ENCODE measurements around the gene DHX15. TPM values are rescaled to one million over a fixed set of nuclear protein-coding genes. Genes with fewer than 3 reads are reported as not detected.
A peak's percentile ranks its signal among the peaks of the same experiment; 100 is the strongest.

Gene DHX15
- total RNA-seq (2014; rRNA removed; shearing (Covaris generic)): 188 and 203 TPM in 2 replicates
- 99.2 and 116 TPM in 2 replicates for polyA plus RNA-seq (2015; cell fraction: cytosol; rRNA removed)
- polyA plus RNA-seq (2015; cell fraction: nucleus; rRNA removed): 745 and 777 TPM in 2 replicates

DNA sequence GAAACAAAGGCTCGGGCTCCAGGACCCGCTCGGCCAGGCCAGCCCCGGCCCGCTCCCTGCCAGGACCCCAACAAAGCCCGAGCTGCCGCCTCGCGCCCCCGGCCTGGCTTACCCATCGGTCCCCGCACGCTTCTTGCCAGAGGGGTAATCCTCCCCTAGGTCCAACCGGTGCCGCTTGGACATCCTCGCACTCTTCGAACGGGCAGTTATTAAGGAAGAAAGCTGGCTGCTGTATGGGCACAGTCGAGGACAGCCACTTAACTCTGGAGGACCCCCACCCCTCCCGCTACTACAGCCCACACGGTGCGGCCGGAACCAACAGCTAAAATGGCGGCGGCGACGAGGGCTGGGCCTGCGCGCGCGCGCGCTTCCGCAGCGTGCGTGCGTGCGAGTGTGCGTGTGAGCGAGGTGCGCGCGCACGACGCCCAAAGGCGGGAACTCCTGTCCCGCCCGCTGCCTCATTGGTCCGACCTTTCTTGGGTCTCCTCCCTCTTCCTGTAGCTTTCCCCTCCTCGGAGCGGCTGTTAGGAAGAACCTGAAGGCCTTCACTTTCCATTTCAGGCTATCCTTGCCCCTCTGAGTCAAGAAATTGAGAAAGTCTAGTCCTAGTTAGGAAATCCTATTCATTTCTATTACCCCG, at the start of gene DHX15:
Gene DHX15 (minus strand): TSS at position 344 of the 640 bp plus-strand sequence. CDS start 161 bp downstream, at position 183.
- DNase-seq (ENCODE audit: low read depth, low spot score): peak; percentile 95
- in situ Hi-C loops (cut with HindIII; ENCODE audit: low pct_unique_long_range_greater_than_20kb, low sequenced_read_pairs): no loop called here

DNA sequence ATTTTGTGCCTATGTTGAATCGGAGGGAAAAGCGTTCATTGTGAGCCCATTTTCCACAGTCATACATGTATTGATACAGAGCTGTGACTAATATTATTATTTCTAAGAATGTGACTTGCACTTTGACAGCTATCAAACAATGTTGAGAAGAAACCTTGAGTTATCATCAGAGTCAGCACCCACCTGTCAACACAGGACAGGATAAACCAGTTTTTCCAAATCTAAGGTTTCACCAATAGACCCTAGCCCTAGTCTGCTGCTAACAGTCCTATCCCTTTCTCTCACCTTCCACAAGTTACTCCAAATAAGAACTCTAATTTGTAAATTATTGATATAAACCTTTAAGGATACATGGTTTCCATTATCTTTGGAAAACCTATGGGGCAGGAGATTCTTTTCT, 47.7 kb upstream of the DHX15 start:
- in situ Hi-C loops (cut with HindIII; ENCODE audit: low pct_unique_long_range_greater_than_20kb, low sequenced_read_pairs): no loop called here

DNA sequence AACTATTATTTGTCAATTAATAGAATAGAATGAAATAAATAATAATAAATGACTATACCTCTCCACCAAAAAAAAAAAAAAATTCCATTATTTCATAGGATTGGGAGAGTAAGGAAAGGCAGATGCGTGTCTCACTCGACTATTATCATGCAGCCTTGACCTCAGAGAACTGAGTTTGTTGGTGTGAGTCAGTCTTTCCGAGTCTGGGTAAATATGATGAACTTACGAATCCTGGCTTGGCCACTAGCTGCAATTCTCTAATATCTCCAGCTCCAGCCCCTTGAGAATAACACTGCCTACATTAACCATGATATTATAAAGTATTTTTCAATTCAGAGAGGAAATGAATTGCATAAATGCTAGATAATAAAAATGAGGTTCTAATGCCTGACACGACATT, 46.6 kb upstream of the DHX15 start:
- no peak for DNase-seq (ENCODE audit: low read depth, low spot score)
- in situ Hi-C loops (cut with HindIII; ENCODE audit: low pct_unique_long_range_greater_than_20kb, low sequenced_read_pairs): no loop called here

More for the DNA sequence above, 47.7 kb upstream of the DHX15 start:
- DNase-seq (ENCODE audit: low read depth, low spot score): no peak

DNA sequence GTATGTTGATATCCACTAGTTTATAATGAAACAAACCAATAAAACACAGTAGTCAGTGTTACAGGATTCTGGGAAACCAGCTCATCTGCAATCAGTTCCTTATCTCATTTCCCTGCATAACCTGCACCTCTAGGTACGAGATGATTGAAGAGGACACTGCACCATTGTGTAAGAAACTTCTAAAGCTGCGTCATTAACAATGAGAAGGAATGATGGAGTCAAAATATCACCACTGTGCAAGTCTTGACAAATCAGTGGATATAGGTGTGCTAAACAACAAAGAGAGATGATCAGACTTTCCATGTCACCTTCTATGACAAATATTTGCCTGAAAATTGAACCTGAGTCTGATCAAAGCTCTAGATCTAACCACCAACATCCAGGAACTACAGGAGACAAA, 40.7 kb upstream of the DHX15 start:
- in situ Hi-C loops (cut with HindIII; ENCODE audit: low pct_unique_long_range_greater_than_20kb, low sequenced_read_pairs): no loop called here
- no peak for DNase-seq (ENCODE audit: low read depth, low spot score)

DNA sequence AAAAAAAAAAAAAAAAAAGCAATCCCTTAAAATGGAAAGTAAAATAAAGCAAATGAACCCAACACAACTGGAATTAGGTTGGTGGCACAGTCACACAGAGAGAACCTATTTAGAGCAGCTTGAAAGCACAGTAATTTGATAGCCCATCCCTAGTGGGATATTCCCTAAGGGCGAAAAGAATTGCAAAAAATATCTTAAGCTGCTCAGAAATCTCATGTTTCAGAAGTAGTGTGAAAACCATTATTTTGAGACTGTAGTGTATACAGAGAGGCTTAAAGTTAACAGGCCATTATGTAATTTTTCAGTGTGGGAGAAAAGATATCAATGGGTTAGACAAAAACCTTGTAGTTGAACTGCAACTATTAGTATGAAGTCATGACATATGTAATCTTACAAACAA, 40.0 kb upstream of the DHX15 start:
- no peak for DNase-seq (ENCODE audit: low read depth, low spot score)
- in situ Hi-C loops (cut with HindIII; ENCODE audit: low pct_unique_long_range_greater_than_20kb, low sequenced_read_pairs): no loop called here

DNA sequence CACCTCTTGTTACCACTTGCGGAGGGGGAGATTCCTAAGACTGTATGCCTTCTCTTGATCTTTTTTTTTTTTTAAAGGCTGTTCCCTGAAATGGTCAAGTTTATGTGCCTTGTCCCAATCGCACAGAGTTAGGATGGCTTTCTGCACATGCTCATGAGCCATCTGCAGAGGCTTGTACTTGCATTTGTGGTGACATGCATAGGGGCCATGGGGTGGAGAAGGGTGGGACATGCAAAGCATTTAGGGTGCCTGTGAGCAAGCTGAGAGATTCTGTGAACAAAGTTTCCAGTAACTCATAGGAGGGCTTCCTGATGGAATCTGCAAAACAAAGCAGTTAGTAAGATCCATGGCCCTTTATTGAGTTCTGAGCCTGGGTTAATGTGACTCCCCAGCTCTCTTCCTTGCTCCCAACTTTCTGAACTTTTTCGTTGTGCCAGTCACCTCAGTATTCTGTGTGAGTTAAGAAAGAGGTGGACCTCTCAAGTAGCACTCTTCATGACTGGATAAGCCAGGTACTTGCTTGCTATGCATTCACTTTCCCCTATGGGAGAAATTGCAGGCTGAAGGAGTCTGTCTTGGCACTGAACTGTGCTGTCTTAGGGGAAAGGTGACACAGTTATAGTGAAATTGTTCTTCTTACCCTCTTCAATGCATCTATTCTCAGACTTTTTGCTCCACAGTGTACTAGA, 37.9 kb upstream of the DHX15 start:
- in situ Hi-C loops (cut with HindIII; ENCODE audit: low pct_unique_long_range_greater_than_20kb, low sequenced_read_pairs): no loop called here
- no peak for DNase-seq (ENCODE audit: low read depth, low spot score)

DNA sequence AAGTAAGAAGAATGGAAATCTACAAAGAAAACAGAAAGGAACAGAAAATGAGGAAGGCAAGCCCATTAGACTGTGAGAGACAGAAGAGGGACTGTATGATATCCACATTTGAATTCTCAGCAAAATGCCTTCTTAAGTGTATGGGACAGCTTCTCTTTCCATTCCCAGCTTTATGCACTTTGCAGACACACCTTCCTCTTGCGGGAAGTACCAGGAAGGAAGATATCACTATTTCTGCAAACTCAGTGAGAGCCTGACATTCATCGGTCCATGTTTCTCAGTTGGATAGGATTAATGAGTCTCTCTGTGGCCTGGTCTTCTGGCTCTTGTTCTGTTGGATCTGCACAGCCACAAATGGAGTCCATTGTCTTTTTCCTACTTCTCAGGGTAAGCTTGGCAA, 31.6 kb upstream of the DHX15 start:
- in situ Hi-C loops (cut with HindIII; ENCODE audit: low pct_unique_long_range_greater_than_20kb, low sequenced_read_pairs): no loop called here
- no peak for DNase-seq (ENCODE audit: low read depth, low spot score)

DNA sequence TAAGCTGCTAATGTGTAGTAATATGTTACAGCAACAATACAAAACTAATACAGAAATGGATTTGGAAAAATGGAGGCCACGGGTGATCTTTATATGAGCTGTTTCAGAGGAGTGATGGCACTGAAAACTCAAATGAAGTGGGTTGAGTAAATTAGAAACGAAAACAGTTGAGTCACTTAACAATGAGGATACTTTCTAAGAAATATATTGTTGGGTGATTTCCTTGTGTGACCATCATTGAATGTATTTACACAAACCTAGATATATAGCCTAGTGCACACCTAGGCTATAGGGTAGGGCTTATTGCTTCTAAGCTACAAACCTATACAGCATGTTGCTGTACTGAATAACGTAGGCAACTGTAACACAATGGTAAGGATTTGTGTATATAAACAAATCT, 30.5 kb upstream of the DHX15 start:
- in situ Hi-C loops (cut with HindIII; ENCODE audit: low pct_unique_long_range_greater_than_20kb, low sequenced_read_pairs): no loop called here
- no peak for DNase-seq (ENCODE audit: low read depth, low spot score)

DNA sequence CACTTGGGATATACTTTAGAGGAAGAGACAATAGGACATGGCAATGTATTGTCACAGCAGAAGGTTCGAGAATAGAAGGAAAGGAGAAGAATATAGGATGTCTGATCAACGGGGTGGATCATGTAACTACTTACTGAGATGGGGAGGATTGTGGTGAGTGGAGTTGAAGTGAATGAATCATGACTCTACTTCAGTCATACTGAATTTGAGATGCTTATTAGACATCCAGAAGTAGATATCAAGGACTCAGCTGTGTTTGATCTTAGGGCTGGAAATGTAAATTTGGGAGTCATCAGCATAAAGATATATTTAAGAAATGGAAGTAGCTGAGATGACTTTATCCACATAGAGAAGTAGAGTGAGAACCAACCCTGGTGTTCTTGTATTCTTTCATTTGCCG, 29.1 kb upstream of the DHX15 start:
- DNase-seq (ENCODE audit: low read depth, low spot score): no peak
- in situ Hi-C loops (cut with HindIII; ENCODE audit: low pct_unique_long_range_greater_than_20kb, low sequenced_read_pairs): no loop called here

DNA sequence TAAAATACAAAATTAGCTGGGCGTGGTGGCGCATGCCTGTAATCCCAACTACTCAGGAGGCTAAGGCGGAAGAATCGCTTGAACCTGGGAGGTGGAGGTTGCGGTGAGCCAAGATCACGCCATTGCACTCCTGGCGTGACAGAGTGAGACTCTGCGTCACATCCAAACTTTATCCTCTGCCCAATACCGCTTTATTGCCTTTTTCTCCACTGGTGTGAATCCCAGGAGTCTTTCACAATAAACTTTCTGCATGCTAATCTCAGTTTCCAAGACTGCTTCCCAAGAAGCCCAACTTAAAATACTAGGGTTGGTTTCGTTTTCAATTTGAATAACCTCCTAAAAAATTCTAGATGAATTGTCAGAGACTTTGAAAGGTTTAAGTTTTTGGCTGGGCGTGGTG, 27.2 kb upstream of the DHX15 start:
- no peak for DNase-seq (ENCODE audit: low read depth, low spot score)
- in situ Hi-C loops (cut with HindIII; ENCODE audit: low pct_unique_long_range_greater_than_20kb, low sequenced_read_pairs): no loop called here

DNA sequence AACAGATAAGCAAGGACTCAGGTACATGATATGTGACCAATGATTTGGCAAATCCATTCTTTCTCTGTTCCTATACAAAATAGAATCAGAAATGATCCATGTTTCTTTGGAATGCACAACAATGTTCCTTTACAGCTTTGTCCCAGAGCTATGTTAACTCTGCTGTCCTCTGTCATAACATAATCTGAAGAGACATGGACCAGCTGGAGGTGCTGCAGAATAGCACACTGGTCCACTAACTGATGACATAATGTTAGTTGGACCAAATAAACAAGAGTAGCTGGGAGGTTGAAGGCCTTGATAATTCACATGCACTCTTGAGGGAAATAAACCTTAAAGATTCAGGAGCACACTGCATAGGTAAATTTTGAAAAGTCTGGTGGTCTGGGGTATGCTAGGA, 23.0 kb upstream of the DHX15 start:
- DNase-seq (ENCODE audit: low read depth, low spot score): no peak
- in situ Hi-C loops (cut with HindIII; ENCODE audit: low pct_unique_long_range_greater_than_20kb, low sequenced_read_pairs): no loop called here

DNA sequence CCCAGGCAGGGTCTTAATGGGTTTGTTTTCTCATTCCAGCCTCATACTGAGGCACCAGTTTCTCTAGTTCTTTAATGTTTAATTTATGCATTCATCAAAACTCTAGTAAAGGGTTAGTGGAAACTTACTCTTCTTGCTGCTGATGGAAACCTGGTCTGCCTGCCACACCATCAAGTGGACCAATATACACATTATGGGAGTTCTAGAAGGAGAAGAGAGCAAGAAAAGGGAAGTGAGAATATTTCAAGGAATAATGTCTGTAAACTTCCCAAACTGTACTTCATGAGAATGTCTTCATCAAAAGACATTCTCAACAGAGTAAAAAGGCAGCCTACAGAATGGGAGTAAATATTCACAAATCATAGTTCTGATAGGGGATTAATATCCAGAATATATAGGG, 20.9 kb upstream of the DHX15 start:
- DNase-seq (ENCODE audit: low read depth, low spot score): no peak
- in situ Hi-C loops (cut with HindIII; ENCODE audit: low pct_unique_long_range_greater_than_20kb, low sequenced_read_pairs): no loop called here

DNA sequence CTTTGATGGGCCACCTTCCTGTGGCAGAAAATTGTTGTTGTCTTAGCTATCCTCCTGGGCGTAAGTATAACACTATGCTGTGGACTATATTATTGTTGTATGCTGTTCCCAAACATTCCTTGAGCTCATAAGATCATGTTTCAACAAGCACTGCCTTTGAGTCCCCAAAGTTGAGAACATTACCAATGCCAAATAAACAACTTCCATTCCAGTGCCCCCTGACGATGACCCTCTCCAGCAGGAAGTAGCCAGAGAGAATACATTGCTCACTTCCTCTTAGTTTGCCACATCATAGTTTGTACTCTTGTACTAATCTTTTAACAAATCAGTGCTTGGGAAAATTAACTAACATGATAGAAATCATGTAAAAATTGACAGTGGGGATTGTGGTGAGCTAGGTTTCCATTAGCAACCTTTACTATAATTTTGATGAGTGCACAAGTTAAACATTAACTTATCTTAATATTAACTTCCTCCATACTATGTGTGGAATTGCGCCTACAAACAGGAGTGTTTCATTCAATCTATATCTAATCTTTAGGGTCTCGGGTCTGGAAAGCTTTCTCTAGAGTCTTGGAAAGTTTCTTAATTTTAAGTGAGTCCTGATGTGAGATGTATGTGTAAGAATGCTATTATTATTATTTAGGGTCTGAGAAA, 20.3 kb upstream of the DHX15 start:
- in situ Hi-C loops (cut with HindIII; ENCODE audit: low pct_unique_long_range_greater_than_20kb, low sequenced_read_pairs): no loop called here
- DNase-seq (ENCODE audit: low read depth, low spot score): no peak

DNA sequence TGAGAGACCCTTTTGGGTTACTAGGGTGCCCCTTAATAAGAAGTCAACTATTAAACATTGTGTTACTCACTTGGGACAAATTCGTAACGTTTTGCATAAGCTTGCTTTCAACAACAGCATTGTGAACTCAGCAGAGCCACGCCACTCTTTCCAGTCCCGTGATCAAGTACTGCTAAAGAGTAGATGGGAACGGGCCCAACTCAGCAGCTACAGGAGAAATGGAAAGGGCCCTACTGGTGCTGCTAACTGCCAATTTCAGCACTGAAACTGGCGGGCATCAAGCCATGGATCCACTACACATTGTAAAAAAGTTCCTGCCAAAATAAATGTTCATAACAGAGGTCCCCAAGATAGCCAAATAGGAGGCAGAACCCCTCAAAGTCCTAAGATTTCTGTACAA, 19.0 kb upstream of the DHX15 start:
- in situ Hi-C loops (cut with HindIII; ENCODE audit: low pct_unique_long_range_greater_than_20kb, low sequenced_read_pairs): no loop called here
- no peak for DNase-seq (ENCODE audit: low read depth, low spot score)

DNA sequence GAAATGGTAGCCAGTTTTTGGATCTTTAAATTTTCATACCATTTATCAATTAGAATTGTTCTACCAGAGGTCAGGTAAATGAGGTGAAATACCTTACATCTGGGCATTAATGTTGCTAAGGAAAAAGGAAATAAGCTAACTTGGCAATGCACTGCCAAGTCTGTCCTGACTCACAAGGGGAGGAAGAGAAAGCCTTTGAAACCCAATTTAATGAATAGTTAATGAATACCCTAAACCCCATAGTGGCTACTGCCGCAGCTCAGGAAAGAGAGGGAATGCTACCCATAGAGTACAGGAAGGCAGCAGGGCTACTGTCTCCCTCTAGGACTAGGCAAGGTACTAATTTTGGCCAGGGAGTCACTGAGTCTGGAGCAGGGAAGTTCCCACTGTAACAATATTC, 16.8 kb upstream of the DHX15 start:
- in situ Hi-C loops (cut with HindIII; ENCODE audit: low pct_unique_long_range_greater_than_20kb, low sequenced_read_pairs): no loop called here
- no peak for DNase-seq (ENCODE audit: low read depth, low spot score)

DNA sequence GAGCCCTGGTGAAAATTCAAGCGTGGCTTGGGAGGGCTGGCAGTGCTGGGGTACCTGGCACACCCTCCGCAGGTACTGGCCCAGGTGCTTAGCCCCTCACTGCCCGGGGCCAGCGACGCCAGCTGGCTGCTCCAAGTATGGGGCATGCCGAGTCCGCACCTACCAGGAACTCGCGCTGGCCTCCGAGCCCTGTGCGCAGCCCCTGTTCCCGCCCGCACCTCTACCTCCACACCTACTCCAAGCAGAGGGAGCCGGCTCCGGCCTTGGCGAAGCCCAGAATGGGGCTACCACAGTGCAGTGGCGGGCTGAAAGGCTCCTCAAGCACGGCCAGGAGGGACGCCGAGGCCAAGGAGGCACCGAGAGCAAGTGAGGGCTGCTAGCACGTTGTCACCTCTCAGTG, 14.9 kb upstream of the DHX15 start:
- in situ Hi-C loops (cut with HindIII; ENCODE audit: low pct_unique_long_range_greater_than_20kb, low sequenced_read_pairs): no loop called here
- no peak for DNase-seq (ENCODE audit: low read depth, low spot score)

DNA sequence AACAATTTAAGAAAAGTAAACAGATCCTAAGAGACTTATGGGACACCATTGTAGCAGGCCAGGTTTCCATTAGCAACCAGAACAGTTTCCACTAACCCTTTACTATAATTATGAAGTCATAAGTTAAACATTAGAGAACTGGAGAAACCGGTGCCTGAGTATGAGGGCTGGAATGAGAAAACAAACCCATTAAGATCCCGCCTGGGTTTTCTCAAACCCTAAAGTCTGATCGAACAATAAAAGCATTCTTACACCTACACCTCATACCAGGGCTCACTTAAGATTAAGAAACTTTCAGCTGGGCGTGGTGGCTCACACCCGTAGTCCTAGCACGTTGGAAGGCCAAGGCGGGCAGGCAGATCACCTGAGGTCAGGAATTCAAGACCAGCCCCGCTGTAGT, 13.7 kb upstream of the DHX15 start:
- DNase-seq (ENCODE audit: low read depth, low spot score): no peak
- in situ Hi-C loops (cut with HindIII; ENCODE audit: low pct_unique_long_range_greater_than_20kb, low sequenced_read_pairs): no loop called here

DNA sequence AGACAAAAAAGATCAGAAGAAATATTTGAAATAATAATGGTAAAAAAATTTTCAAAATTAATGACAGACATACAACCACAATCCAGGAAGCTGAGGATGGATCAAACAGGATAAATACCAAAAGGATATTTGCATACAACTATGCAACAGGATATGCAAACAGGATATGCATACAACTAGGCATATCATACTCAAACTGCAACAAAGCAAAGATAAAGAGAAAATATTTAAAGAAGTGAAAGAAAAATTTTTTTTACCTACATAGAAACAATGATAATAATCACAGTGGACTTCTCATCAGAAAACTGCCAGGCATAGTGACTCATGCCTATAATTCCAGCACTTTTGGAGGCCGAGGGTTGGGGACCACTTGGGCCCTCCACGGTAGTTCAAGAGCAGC, 11.3 kb upstream of the DHX15 start:
- no peak for DNase-seq (ENCODE audit: low read depth, low spot score)
- in situ Hi-C loops (cut with HindIII; ENCODE audit: low pct_unique_long_range_greater_than_20kb, low sequenced_read_pairs): no loop called here

DNA sequence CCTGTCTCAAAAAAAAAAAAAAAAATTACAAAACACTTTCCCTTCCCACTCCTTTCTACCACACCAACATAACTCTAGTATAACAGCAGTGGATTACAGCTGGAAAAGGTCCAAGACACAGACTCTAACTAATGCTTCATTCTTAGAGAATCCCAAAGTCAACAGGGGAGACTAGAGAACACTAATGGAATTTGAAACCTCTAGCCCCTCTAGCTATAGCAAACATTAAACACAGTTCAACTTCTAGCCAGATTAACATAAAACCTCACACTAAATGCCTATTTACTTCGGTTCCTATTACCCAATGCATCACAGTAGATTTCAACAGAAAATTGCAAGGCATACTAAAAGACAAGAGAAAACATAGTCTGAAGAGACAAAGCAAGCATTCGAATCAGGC, 10.5 kb upstream of the DHX15 start:
- no peak for DNase-seq (ENCODE audit: low read depth, low spot score)
- in situ Hi-C loops (cut with HindIII; ENCODE audit: low pct_unique_long_range_greater_than_20kb, low sequenced_read_pairs): no loop called here
